HG03378 (cell line): ENCODE measurements around the gene SST.
"Not testable (repeated sequence)": the region's sequence is repeated elsewhere in the genome, so short reads cannot be mapped to it uniquely, and the experiment has no call there.

Source experiments
- ATAC-seq: cut with Tn5 transposase; IDR thresholded peaks from one replicate; pipeline ENCODE4 v1.9.1; 2021; ENCODE audit warnings: mild to moderate bottlenecking, moderate library complexity; ENCODE audit not compliant: unreplicated experiment

SST gene

GRCh38 chr3:187684880-187685279, 14.7 kb upstream of the SST start:
- ATAC-seq: no peak

GRCh38 chr3:187684444-187684843, 14.2 kb upstream of the SST start:
- ATAC-seq: no peak

GRCh38 chr3:187681756-187682155, 11.6 kb upstream of the SST start:
- ATAC-seq: not testable (repeated sequence)

GRCh38 chr3:187679638-187680396, 9.6 kb upstream of the SST start:
- no peak for ATAC-seq

GRCh38 chr3:187678726-187679268, 8.6 kb upstream of the SST start:
- no peak for ATAC-seq

GRCh38 chr3:187677604-187678003, 7.4 kb upstream of the SST start:
- no peak for ATAC-seq

- no peak for ATAC-seq
These were observed 2.8 kb upstream of the SST start for GRCh38 chr3:187673012-187673411.

GRCh38 chr3:187667526-187667925, 2.7 kb downstream of the SST start:
- no peak for ATAC-seq

- no peak for ATAC-seq
These were observed 4.3 kb downstream of the SST start for GRCh38 chr3:187665764-187666402.

- ATAC-seq: no peak
These were observed 5.2 kb downstream of the SST start for GRCh38 chr3:187665010-187665409.

GRCh38 chr3:187662848-187663409, 7.3 kb downstream of the SST start:
- ATAC-seq: no peak

- ATAC-seq: no peak
These were observed 8.9 kb downstream of the SST start for GRCh38 chr3:187661267-187661666.

- ATAC-seq: no peak
These were observed 18.9 kb downstream of the SST start for GRCh38 chr3:187651282-187651681.

GRCh38 chr3:187648177-187648576, 22.0 kb downstream of the SST start:
- peak; percentile 91 for ATAC-seq

GRCh38 chr3:187646906-187647660, 23.1 kb downstream of the SST start:
- ATAC-seq: no peak

GRCh38 chr3:187645379-187645778, 24.8 kb downstream of the SST start:
- not testable (repeated sequence) for ATAC-seq

- no peak for ATAC-seq
These were observed 27.3 kb downstream of the SST start for GRCh38 chr3:187642861-187643260.

GRCh38 chr3:187641320-187642016, 28.7 kb downstream of the SST start:
- ATAC-seq: no peak

GRCh38 chr3:187640569-187641059, 29.6 kb downstream of the SST start:
- ATAC-seq: no peak

- ATAC-seq: no peak
These were observed 30.1 kb downstream of the SST start for GRCh38 chr3:187639927-187640568.
